Measurements from ENCODE around the gene ANKRD23. TPM values are rescaled to one million over a fixed set of nuclear protein-coding genes. Genes with fewer than 3 reads are reported as not detected.

The ANKRD23 gene
- total RNA-seq, 1 donor from 2014 or later = 10.6 TPM

DNA sequence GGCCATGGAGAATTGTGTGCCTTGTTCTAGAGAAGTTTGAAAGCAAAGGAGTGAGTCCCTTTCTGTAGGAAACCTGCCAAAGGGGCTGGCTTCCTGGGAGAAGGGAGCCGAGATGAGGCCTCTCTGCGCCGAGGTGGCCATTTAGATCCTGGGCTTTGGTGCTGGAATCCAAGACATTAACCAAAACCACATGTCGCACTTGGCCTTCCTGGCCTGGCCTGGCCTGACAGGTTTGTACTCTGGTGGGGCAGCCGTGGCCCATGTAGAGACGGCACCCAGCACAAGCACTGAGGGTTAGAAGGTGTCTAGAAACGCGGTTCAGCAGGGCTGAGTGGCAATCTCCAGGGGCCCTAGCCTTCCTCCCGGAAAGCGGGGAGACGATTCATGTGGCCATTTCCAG, 20.6 kb downstream of the ANKRD23 start:
- intact Hi-C loops (cut with DNase I) = no loop called here
- DNase-seq (ENCODE audit: low spot score) = no peak

DNA sequence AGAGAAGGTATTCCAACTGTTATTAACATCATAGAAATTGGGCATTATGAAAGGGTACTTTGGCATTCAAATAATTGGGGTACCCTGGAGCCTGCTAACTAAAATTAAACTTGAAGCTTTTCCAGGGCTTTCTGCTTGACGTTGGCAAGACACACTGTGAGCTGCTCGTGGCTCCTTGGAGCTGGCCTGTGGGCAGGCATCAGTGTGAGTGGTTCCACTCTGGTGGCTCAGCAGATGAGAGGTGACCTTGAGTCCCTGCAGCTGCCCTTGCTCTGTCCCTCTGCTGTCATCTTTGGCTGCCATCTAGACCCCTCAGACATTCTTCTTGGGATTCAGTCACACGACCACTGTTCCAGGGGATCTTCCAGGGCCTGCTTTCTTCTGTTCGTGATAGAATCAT, 21.0 kb downstream of the ANKRD23 start:
- intact Hi-C loops (cut with DNase I) = no loop called here
- no peak for DNase-seq (ENCODE audit: low spot score)

DNA sequence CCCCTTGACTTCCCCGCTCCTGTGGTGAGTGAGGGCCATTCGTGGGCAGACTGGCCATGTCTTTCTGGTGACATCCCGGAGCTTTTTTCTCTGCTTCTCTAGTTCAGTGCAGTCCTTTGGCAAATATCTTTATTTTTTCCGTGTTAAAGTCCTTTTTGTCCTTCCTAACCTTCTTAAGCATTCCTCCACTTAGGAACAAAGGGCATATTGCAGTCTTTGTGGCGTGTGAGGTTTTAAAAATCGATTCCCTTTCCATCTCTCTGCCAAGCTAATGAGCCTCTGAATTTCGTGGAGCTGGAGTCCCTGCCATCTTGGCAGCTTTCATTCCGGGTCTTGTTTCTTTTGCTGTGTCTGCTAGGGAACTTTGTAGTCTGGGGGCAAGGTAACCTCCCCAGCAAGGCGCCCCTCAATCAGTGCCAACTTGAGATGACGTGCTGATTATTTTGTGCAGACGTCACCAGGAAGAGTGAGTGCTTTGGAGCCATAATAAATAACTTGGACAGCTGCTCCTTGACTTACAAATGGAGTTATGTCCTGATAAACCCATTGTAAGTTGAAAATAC, 22.6 kb downstream of the ANKRD23 start:
- no peak for DNase-seq (ENCODE audit: low spot score)
- intact Hi-C loops (cut with DNase I) = no loop called here

DNA sequence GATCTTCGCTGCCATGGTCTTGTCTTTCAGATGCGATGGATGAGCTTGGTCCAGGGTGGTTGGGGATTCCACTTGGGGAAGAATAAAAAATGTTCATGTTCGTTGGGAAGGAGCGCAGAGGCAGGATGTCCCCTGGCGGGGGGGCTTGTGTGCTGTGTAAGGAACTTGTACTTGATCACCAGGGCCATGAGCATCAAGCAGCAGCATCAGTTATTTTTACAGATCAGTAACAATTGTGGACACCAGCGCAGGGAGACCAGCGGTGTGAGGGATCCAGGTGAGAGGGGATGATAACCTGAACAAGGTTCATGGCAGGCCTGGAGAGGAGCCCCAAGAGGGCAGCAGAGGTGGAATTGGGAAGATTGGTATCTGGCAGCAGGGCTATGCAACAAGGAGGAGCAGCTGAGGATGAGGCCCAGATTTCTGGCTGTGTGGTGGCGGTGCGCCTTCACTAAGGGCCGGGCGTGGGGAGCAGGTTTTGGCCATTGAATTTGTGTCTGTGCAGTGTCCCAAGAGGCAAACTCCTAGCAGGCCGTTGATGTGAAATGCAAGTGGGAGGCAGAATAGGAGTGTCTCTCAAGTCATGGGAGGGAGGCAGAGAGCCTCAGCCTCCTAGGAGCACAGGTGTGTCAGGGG, 23.8 kb downstream of the ANKRD23 start:
- intact Hi-C loops (cut with DNase I) = loop anchor here (2.0 kb wide), 1 partner anchor 37 kb away; no protein-coding TSS in a partner anchor
- no peak for DNase-seq (ENCODE audit: low spot score)

DNA sequence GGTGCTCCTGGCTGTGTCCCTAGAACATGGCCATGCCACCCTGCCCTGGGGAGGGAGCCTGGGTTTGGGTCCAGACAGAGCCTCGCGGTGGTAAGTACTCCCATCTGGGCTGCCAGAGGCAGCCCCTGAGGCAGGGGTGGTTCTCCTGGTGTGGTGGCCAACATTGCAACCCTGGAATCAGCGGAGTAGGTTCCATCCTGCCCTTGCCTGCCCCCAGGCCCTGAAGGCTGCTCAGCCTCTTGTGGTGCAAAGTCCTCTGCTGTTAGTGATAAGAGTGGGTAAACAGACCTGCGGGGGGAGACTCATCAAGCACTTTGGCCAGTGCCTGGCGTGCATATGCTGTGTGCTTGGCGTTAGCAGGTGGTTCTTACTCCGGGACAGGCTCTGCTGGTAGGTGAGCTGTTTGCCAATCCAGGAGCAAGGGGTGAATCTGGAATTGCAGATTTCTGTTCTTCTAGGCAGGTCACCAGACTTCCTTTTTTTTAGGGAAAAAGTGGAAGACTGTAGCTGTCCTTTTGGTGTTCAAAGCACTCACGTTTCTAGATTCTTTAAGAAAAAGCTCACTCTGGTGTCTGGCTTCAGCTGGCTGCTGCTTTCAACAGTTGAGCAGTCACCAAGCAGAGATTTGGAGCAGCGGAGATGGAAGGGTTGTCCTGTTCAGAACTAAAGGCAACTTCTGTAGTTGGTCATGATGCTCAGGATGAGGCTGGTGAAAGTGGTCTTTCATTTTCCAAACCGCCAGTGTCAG, 24.5 kb downstream of the ANKRD23 start:
- DNase-seq (ENCODE audit: low spot score) = no peak
- intact Hi-C loops (cut with DNase I) = loop anchor here (2.0 kb wide), 1 partner anchor 37 kb away; no protein-coding TSS in a partner anchor

DNA sequence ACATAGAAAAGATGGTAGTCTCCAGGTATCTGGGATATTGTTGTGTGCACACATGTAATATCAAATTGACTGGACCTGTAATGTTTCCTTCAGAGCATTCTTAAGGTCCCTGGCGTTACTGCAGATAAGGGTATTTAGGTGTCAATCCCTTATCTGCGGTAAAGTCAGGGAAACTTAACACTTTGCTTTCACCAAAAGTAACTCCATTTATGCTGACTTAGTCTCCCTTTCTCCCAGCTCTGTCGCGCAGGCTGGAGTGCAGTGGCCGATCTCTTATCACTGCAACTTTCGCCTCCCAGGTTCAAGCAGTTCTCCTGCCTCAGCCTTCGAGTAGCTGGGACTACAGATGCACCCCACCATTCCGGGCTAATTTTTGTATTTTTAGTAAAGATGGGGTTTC, 25.9 kb downstream of the ANKRD23 start:
- intact Hi-C loops (cut with DNase I) = loop anchor here (2.0 kb wide), 1 partner anchor 39 kb away; no protein-coding TSS in a partner anchor
- no peak for DNase-seq (ENCODE audit: low spot score)

GRCh38 chr2:96816836-96817702, 26.8 kb downstream of the ANKRD23 start:
- intact Hi-C loops (cut with DNase I) = no loop called here
- no peak for DNase-seq (ENCODE audit: low spot score)

GRCh38 chr2:96816127-96816835, 27.5 kb downstream of the ANKRD23 start, which contains the start of gene CNNM3:
Gene CNNM3 (plus strand): TSS chr2:96816268. CDS start chr2:96816278, 10 bp downstream.
- intact Hi-C loops (cut with DNase I) = no loop called here
- DNase-seq (ENCODE audit: low spot score) = peak; percentile 99

DNA sequence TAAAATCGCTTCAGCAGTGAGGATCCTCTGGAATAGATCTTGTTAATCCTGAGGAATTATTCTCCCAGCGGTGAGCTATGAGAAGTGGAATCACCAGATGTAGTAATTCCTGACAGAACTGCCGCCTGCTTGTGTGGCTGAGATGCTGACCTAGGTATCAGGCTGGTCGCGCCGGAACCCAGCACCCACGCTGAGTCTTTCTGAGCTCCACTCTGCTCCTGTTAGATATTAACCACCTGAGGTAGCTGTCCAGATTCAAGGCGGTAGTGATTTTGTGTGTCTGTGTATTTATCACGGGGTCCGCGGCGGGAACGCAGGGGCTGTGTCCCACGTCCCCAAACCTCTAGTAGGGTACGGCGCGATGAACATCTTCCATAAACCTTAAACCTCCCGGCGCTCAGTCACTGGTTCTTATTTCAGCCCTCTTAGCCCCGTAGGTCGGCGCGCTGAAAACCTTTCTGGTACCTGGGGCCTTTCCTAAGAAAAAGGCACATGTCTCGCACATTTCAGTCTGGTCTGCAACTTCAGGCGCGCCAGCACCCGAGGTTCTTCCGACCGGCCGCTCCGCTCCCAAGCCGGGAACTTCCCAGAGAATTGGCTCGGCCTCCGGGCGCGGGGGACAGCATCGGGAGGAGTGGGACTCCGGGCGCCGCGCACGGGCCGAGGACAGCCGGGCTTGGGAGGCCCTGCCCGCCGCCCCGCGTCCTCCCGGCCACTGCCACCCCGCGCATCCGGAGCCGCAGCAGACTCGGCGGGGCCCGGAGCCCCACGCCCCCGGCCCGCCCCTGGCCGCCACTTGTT, 28.3 kb downstream of the ANKRD23 start:
- intact Hi-C loops (cut with DNase I) = no loop called here
- DNase-seq (ENCODE audit: low spot score) = no peak

- no peak for DNase-seq (ENCODE audit: low spot score)
- intact Hi-C loops (cut with DNase I) = no loop called here
Observed at GRCh38 chr2:96813656-96814055, 30.2 kb downstream of the ANKRD23 start.

DNA sequence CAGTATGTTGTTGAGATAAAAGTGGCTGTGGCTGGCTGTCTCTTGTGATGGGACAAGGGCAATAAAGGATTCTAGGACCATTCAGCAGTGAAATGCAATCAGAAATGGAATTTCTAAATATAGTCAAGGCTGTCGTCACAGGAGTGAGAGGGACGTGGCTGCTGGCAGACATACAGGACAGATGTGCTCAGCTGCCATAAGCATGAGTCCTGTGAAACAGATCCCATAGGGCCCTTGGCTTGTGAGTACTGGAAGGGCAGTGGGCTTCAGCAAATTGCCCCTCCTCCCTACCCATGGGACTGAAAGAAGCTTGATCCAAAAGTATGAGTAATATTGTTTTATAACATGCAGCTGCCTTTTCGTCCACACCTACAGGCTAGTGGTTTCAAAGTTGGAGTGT, 31.9 kb downstream of the ANKRD23 start:
- DNase-seq (ENCODE audit: low spot score) = no peak
- intact Hi-C loops (cut with DNase I) = no loop called here

- no peak for DNase-seq (ENCODE audit: low spot score)
- intact Hi-C loops (cut with DNase I) = no loop called here
Observed at GRCh38 chr2:96810783-96811192, 33.0 kb downstream of the ANKRD23 start.

GRCh38 chr2:96809951-96810782, 33.7 kb downstream of the ANKRD23 start:
- DNase-seq (ENCODE audit: low spot score) = no peak
- intact Hi-C loops (cut with DNase I) = no loop called here

- no peak for DNase-seq (ENCODE audit: low spot score)
- intact Hi-C loops (cut with DNase I) = no loop called here
Observed at GRCh38 chr2:96809216-96809882, 34.5 kb downstream of the ANKRD23 start.

GRCh38 chr2:96808176-96808837, 35.5 kb downstream of the ANKRD23 start:
- intact Hi-C loops (cut with DNase I) = no loop called here
- no peak for DNase-seq (ENCODE audit: low spot score)

GRCh38 chr2:96807127-96807471, 36.7 kb downstream of the ANKRD23 start:
- no peak for DNase-seq (ENCODE audit: low spot score)
- intact Hi-C loops (cut with DNase I) = no loop called here

Data from cardiac septum (tissue), 1 donor.